ENCODE results near the gene PLEKHA3. TPM values are rescaled to one million over a fixed set of nuclear protein-coding genes. Genes with fewer than 3 reads are reported as not detected.

Gene PLEKHA3
- total RNA-seq, 1 donor from 2014 or later: 20.7 TPM

DNA sequence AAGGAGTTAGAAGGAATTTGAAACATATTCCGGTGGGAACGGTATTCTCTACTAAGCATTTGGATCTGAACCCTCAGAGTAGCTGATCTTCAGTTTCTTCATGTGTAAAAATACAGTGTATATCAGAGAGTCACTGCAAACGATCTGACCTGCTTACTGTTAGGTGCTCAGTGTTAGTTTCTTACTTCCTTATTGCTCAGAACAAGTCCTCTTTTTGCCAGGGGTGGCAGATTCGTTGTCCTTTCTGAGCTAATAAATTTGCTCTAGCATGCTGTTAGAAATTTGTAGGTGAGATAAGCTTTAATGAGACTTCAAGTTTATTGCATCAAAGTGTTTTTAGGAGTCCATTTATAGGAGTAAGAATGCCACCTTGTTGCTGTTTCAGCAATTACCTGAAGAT lies 15.8 kb downstream of the PLEKHA3 start:
- H3K36me3 Mint-ChIP-seq: peaks cover 36% of the 10 kb centered on the region

DNA sequence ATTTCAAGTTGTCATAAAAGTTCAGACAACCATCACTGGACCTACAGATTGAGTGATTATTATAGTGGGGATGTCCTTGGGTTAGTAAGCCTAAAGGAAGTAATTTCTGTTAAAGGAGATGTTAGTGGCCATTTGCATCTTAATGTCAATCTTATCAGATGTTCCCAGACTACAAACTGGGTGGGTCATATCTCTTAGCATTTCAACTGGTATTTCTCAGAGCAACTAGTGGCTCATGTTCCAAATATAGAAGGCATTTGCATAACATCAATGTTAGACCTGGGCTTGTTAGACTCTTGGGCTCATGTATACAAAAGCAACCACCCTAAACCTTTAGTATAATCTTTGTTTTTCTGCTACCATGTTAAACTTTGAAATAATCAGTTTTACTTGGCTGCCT lies 17.9 kb downstream of the PLEKHA3 start:
- Mint-ChIP-seq H3K27ac (no peak overlapping the region), H3K27me3 (no peaks in the 10 kb centered on the region)

More for the DNA sequence above, 15.8 kb downstream of the PLEKHA3 start:
- Mint-ChIP-seq H3K4me3 (no peak overlapping the region), H3K27ac (no peak overlapping the region), H3K9me3 (no peaks in the 10 kb centered on the region), H3K4me1 (ENCODE audit: unreplicated experiment) (no peaks in the 10 kb centered on the region), H3K27me3 (no peaks in the 10 kb centered on the region)
- DNase-seq (ENCODE audit: extremely low spot score, unreplicated experiment): no peak
- TF ChIP-seq, protein P1, sequence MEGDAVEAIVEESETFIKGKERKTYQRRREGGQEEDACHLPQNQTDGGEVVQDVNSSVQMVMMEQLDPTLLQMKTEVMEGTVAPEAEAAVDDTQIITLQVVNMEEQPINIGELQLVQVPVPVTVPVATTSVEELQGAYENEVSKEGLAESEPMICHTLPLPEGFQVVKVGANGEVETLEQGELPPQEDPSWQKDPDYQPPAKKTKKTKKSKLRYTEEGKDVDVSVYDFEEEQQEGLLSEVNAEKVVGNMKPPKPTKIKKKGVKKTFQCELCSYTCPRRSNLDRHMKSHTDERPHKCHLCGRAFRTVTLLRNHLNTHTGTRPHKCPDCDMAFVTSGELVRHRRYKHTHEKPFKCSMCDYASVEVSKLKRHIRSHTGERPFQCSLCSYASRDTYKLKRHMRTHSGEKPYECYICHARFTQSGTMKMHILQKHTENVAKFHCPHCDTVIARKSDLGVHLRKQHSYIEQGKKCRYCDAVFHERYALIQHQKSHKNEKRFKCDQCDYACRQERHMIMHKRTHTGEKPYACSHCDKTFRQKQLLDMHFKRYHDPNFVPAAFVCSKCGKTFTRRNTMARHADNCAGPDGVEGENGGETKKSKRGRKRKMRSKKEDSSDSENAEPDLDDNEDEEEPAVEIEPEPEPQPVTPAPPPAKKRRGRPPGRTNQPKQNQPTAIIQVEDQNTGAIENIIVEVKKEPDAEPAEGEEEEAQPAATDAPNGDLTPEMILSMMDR (conservative IDR thresholded peaks at IDR 0.05): no peak

GRCh38 chr2:178499640-178500039 lies 19.4 kb downstream of the PLEKHA3 start:
- H3K27me3 Mint-ChIP-seq: no peaks in the 10 kb centered on the region
- no peak overlapping the region for H3K27ac Mint-ChIP-seq
- H3K36me3 Mint-ChIP-seq: peaks cover 38% of the 10 kb centered on the region

More for the DNA sequence above, 17.9 kb downstream of the PLEKHA3 start:
- no peak for DNase-seq (ENCODE audit: extremely low spot score, unreplicated experiment)
- Mint-ChIP-seq H3K4me1 (ENCODE audit: unreplicated experiment) (no peaks in the 10 kb centered on the region), H3K9me3 (no peaks in the 10 kb centered on the region), H3K4me3 (no peak overlapping the region), H3K36me3 (peaks cover 36% of the 10 kb centered on the region)
- TF ChIP-seq, protein P1 (conservative IDR thresholded peaks at IDR 0.05): no peak

GRCh38 chr2:178502751-178503150 lies 22.5 kb downstream of the PLEKHA3 start:
- no peak overlapping the region for H3K4me3 Mint-ChIP-seq
- DNase-seq (ENCODE audit: extremely low spot score, unreplicated experiment): no peak
- peaks cover 26% of the 10 kb centered on the region for H3K36me3 Mint-ChIP-seq
- no peak overlapping the region for H3K27ac Mint-ChIP-seq
- H3K4me1 Mint-ChIP-seq (ENCODE audit: unreplicated experiment): no peaks in the 10 kb centered on the region
- no peaks in the 10 kb centered on the region for H3K27me3 Mint-ChIP-seq
- no peaks in the 10 kb centered on the region for H3K9me3 Mint-ChIP-seq
- TF ChIP-seq, protein P1 (conservative IDR thresholded peaks at IDR 0.05): no peak

More at GRCh38 chr2:178499640-178500039, 19.4 kb downstream of the PLEKHA3 start:
- Mint-ChIP-seq H3K9me3 (no peaks in the 10 kb centered on the region), H3K4me1 (ENCODE audit: unreplicated experiment) (no peaks in the 10 kb centered on the region), H3K4me3 (no peak overlapping the region)
- TF ChIP-seq, protein P1 (conservative IDR thresholded peaks at IDR 0.05): no peak
- no peak for DNase-seq (ENCODE audit: extremely low spot score, unreplicated experiment)

- H3K9me3 Mint-ChIP-seq: no peaks in the 10 kb centered on the region
- H3K4me3 Mint-ChIP-seq: no peak overlapping the region
These were observed 25.8 kb downstream of the PLEKHA3 start for GRCh38 chr2:178506101-178506500.

More at GRCh38 chr2:178506101-178506500, 25.8 kb downstream of the PLEKHA3 start:
- TF ChIP-seq, protein P1 (conservative IDR thresholded peaks at IDR 0.05): no peak
- H3K27ac Mint-ChIP-seq: no peak overlapping the region
- no peak for DNase-seq (ENCODE audit: extremely low spot score, unreplicated experiment)
- no peaks in the 10 kb centered on the region for H3K4me1 Mint-ChIP-seq (ENCODE audit: unreplicated experiment)
- peaks cover 14% of the 10 kb centered on the region for H3K36me3 Mint-ChIP-seq
- no peaks in the 10 kb centered on the region for H3K27me3 Mint-ChIP-seq

Data from type B pancreatic cell (in vitro differentiated cells).